ENCODE results near the gene KYNU.
"Not testable (repeated sequence)": the region's sequence is repeated elsewhere in the genome, so short reads cannot be mapped to it uniquely, and the experiment has no call there.

Gene KYNU

GRCh38 chr2:143088388-143088787 is 210.9 kb downstream of the KYNU start:
- H3K4me3 ChIP-seq (ENCODE audit: low read depth, low read length), result no peak overlapping the region
- no peak for TF ChIP-seq CTCF (IDR thresholded peaks at IDR 0.05; ENCODE audit: low read depth, low read length)

- H3K4me3 ChIP-seq (ENCODE audit: low read depth, low read length), result not testable (repeated sequence)
These were observed 212.1 kb downstream of the KYNU start for GRCh38 chr2:143089520-143089919.
